H1 (cell line): ENCODE data around the gene MAPK8IP1. TPM values are rescaled to one million over a fixed set of nuclear protein-coding genes. Genes with fewer than 3 reads are reported as not detected.

Experiments used
- CTCF ChIA-PET: fragments of 300-600 bp; sonication (Branson Sonifier 250); formaldehyde crosslinking; loops from one replicate; lab custom pipeline; 2021; ENCODE audit not compliant: partially characterized antibody; lab: Charles Lee
- POLR2A ChIA-PET: fragments of 300-600 bp; sonication (Branson Sonifier 250); formaldehyde crosslinking; loops from one replicate; lab custom pipeline; 2021; ENCODE audit warnings: inconsistent platforms; ENCODE audit not compliant: partially characterized antibody; lab: Charles Lee
- DNase-seq, 2 experiments: peaks; one replicate each; pipeline versions ENCODE4 v3.0.0 to v3.0.0-alpha.2; 2010 to 2022; ENCODE audit warnings: low spot score in 2 of 2, low read depth in 1 of 2, mixed read lengths in 1 of 2
- FAIRE-seq: peaks from 2 replicates; lab custom pipeline; 2011; peaks lifted over from hg19 to GRCh38; lab: Jason Lieb, UNC
- H2AFZ ChIP-seq: 2 replicates; pipeline ENCODE4 v1.8.1; 2012; ENCODE audit warnings: low read length, inconsistent platforms
- H2AK5ac ChIP-seq: 2 replicates; pipeline ENCODE4 v1.6.1; 2013; ENCODE audit warnings: low read depth, low read length
- H2BK120ac ChIP-seq: replicated peaks from 2 replicates; pipeline ENCODE3; 2013; ENCODE audit warnings: low read depth, low read length, inconsistent platforms
- H2BK12ac ChIP-seq: 2 replicates; pipeline ENCODE4 v1.6.1; 2013; ENCODE audit warnings: low read depth, low read length
- H2BK15ac ChIP-seq: 2 replicates; pipeline ENCODE4 v1.6.1; 2013; ENCODE audit warnings: low read length
- H2BK20ac ChIP-seq: 2 replicates; pipeline ENCODE4 v1.6.1; 2013; ENCODE audit warnings: low read length
- H2BK5ac ChIP-seq: 2 replicates; pipeline ENCODE4 v1.6.1; 2013; ENCODE audit warnings: low read depth, low read length
- H3K14ac ChIP-seq: 2 replicates; pipeline ENCODE4 v1.6.1; 2013; ENCODE audit warnings: inconsistent platforms; ENCODE audit not compliant: insufficient read length
- H3K18ac ChIP-seq: 2 replicates; pipeline ENCODE4 v1.6.1; 2013; ENCODE audit warnings: low read length; ENCODE audit errors: extremely low read depth
- H3K23ac ChIP-seq: 2 replicates; pipeline ENCODE4 v1.6.1; 2013; ENCODE audit warnings: inconsistent platforms; ENCODE audit not compliant: insufficient read length
- H3K23me2 ChIP-seq: 2 replicates; pipeline ENCODE4 v1.6.1; 2013; ENCODE audit warnings: low read depth, low read length
- H3K27ac ChIP-seq: 2 replicates; pipeline ENCODE4 v1.6.1; 2011; ENCODE audit warnings: low read depth, low read length, inconsistent platforms
- H3K27me3 ChIP-seq, 4 experiments: replicated peaks in 1 of 4; 1 replicate in 1 of 4; 2 replicates in 3 of 4; pipeline versions ENCODE4 v1.6.1 to v1.8.1; 2011 to 2013; ENCODE audit warnings: low read length in 3 of 4, mild to moderate bottlenecking in 3 of 4, inconsistent platforms in 2 of 4, mixed read lengths in 2 of 4, moderate library complexity in 1 of 4; ENCODE audit not compliant: control insufficient read depth in 3 of 4, insufficient read depth in 3 of 4; ENCODE audit errors: extremely low read depth in 1 of 4
- H3K36me3 ChIP-seq, 4 experiments: 2 replicates each; pipeline versions ENCODE4 v1.6.1 to v1.8.1; 2011 to 2013; ENCODE audit warnings: mild to moderate bottlenecking in 4 of 4, low read length in 3 of 4, moderate library complexity in 2 of 4, control low read depth in 1 of 4, inconsistent platforms in 1 of 4; ENCODE audit not compliant: insufficient read depth in 4 of 4, control insufficient read depth in 2 of 4
- H3K4ac ChIP-seq: replicated peaks from 2 replicates; pipeline ENCODE3; 2013; ENCODE audit warnings: low read length, low read depth, mixed read lengths, inconsistent platforms; ENCODE audit not compliant: insufficient read length
- H3K4me1 ChIP-seq, 4 experiments: replicated peaks in 1 of 4; 1 replicate in 1 of 4; 2 replicates in 3 of 4; pipeline versions ENCODE4 v1.6.1 to v1.8.1; 2011 to 2013; ENCODE audit warnings: low read length in 3 of 4, inconsistent platforms in 2 of 4, mixed read lengths in 1 of 4; ENCODE audit not compliant: insufficient read depth in 4 of 4, control insufficient read depth in 3 of 4
- H3K4me2 ChIP-seq, 2 experiments: 2 replicates each; pipeline versions ENCODE4 v1.6.1 to v1.8.1; 2011 to 2013; ENCODE audit warnings: low read depth in 2 of 2, low read length in 2 of 2, control low read depth in 1 of 2, inconsistent platforms in 1 of 2, mild to moderate bottlenecking in 1 of 2; ENCODE audit not compliant: insufficient read depth in 1 of 2
- H3K4me3 ChIP-seq, 4 experiments: fragments of 200-600, 300-600 bp in 1 of 4; sonication (generic), shearing (Covaris generic), sonication (Bioruptor Twin) in 1 of 4; 2 replicates each; pipeline versions ENCODE4 v1.5.1 to v1.8.1; 2011 to 2016; ENCODE audit warnings: low read length in 4 of 4, low read depth in 3 of 4, control low read depth in 2 of 4, inconsistent platforms in 2 of 4, mild to moderate bottlenecking in 2 of 4, mixed read lengths in 1 of 4, moderate library complexity in 1 of 4; ENCODE audit not compliant: insufficient read depth in 2 of 4; ENCODE audit errors: extremely low read depth in 1 of 4
- H3K56ac ChIP-seq: replicated peaks from 2 replicates; pipeline ENCODE3; 2013; ENCODE audit warnings: low read depth, mild to moderate bottlenecking, mixed read lengths, low read length, inconsistent platforms; ENCODE audit not compliant: insufficient read length
- H3K79me1 ChIP-seq: 2 replicates; pipeline ENCODE4 v1.6.1; 2013; ENCODE audit warnings: low read depth, low read length, control low read depth
- H3K79me2 ChIP-seq, 2 experiments: 2 replicates each; pipeline versions ENCODE4 v1.6.1 to v1.8.1; 2012 to 2013; ENCODE audit warnings: low read length in 2 of 2, mild to moderate bottlenecking in 2 of 2, inconsistent platforms in 1 of 2; ENCODE audit not compliant: insufficient read depth in 2 of 2, control insufficient read depth in 1 of 2
- H3K9ac ChIP-seq, 4 experiments: replicated peaks in 1 of 4; 1 replicate in 1 of 4; 2 replicates in 3 of 4; pipeline versions ENCODE4 v1.6.1 to v1.8.1; 2011 to 2013; ENCODE audit warnings: low read depth in 3 of 4, low read length in 3 of 4, control low read depth in 2 of 4, mild to moderate bottlenecking in 2 of 4, moderate library complexity in 2 of 4, inconsistent platforms in 1 of 4; ENCODE audit errors: extremely low read depth in 1 of 4
- H3K9me3 ChIP-seq, 2 experiments: 2 replicates each; pipeline versions ENCODE4 v1.6.1 to v1.8.1; 2012 to 2013; ENCODE audit warnings: mild to moderate bottlenecking in 2 of 2, moderate library complexity in 2 of 2, control low read depth in 1 of 2, inconsistent platforms in 1 of 2, low read depth in 1 of 2, low read length in 1 of 2, mixed read lengths in 1 of 2; ENCODE audit not compliant: insufficient read depth in 2 of 2
- H4K20me1 ChIP-seq, 2 experiments: replicated peaks in 1 of 2; 2 replicates each; pipeline versions ENCODE3 to v1.8.1; 2011 to 2013; ENCODE audit warnings: inconsistent platforms in 2 of 2, low read length in 2 of 2, mild to moderate bottlenecking in 1 of 2; ENCODE audit not compliant: insufficient read depth in 2 of 2, control insufficient read depth in 1 of 2
- H4K5ac ChIP-seq: 2 replicates; pipeline ENCODE4 v1.6.1; 2013; ENCODE audit warnings: low read length, low read depth, mixed read lengths, inconsistent platforms; ENCODE audit not compliant: insufficient read length
- H4K8ac ChIP-seq: 2 replicates; pipeline ENCODE4 v1.8.0; 2013; ENCODE audit warnings: mild to moderate bottlenecking, moderate library complexity, low read length, inconsistent platforms; ENCODE audit not compliant: insufficient read depth; ENCODE audit errors: extremely low read depth
- H4K91ac ChIP-seq: replicated peaks from 2 replicates; pipeline ENCODE3; 2013; ENCODE audit warnings: low read length, mixed read lengths, inconsistent platforms; ENCODE audit not compliant: insufficient read length
- EP300 ChIP-seq, 2 experiments: IDR thresholded peaks; 1 replicate in 1 of 2; 2 replicates in 1 of 2; pipeline ENCODE4 v1.6.1; 2011 to 2012; ENCODE audit warnings: low read depth in 2 of 2, low read length in 2 of 2, mild to moderate bottlenecking in 2 of 2, borderline replicate concordance in 1 of 2, inconsistent platforms in 1 of 2, moderate library complexity in 1 of 2
- HDAC6 ChIP-seq: IDR thresholded peaks from one replicate; pipeline ENCODE4 v1.7.1; 2012; ENCODE audit warnings: low read depth, mild to moderate bottlenecking, inconsistent platforms, low read length, moderate library complexity
- NANOG ChIP-seq: IDR thresholded peaks from 2 replicates; pipeline ENCODE4 v1.6.1; 2011; ENCODE audit warnings: low read length, low read depth, mild to moderate bottlenecking, inconsistent platforms; ENCODE audit not compliant: insufficient read depth, poor library complexity, severe bottlenecking
- PHF8 ChIP-seq: fragments of 200-600 bp; sonication (generic); conservative IDR thresholded peaks from 2 replicates; pipeline ENCODE4 v1.7.1; 2012; ENCODE audit warnings: low read depth, mild to moderate bottlenecking, inconsistent platforms, low read length, moderate library complexity
- POU5F1 ChIP-seq: IDR thresholded peaks from 2 replicates; pipeline ENCODE4 v1.6.1; 2011; ENCODE audit warnings: low read depth, mild to moderate bottlenecking, low read length, moderate library complexity
- SUZ12 ChIP-seq: fragments of 200-600 bp; sonication (generic); IDR thresholded peaks from 2 replicates; pipeline ENCODE4 v1.6.1; 2012; ENCODE audit warnings: mild to moderate bottlenecking, inconsistent platforms, low read length, moderate library complexity, mixed read lengths
- TBP ChIP-seq: IDR thresholded peaks from 2 replicates; pipeline ENCODE4 v1.6.1; 2011; ENCODE audit warnings: low read depth, low read length, improper control_type of control experiment
- ZNF274 ChIP-seq: IDR thresholded peaks from 2 replicates; pipeline ENCODE4 v1.7.0; 2012; ENCODE audit warnings: low read length, borderline replicate concordance; ENCODE audit errors: extremely low read depth
- WGBS, 2 experiments: shearing (Covaris generic) in 1 of 2; methylation state at CpG; one replicate each; pipeline versions ENCODE4 v1.1.6 to v1.1.7; 2013 to 2015; ENCODE audit warnings: low lambda C conversion rate in 2 of 2, mixed read lengths in 2 of 2, inconsistent platforms in 1 of 2, low coverage in 1 of 2, missing lambda C conversion rate in 1 of 2; ENCODE audit not compliant: insufficient replicate concordance in 2 of 2, insufficient coverage in 1 of 2, insufficient read length in 1 of 2; ENCODE audit errors: extremely low coverage in 1 of 2, missing lambda C conversion rate in 1 of 2; 5-methylcytosine and 5-hydroxymethylcytosine counted together
- polyA plus RNA-seq, 7 experiments: library from polyadenylated mRNA; depleted of rRNA in 3 of 7; stranded (reverse) in 5 of 7; unstranded in 2 of 7; fragments of >200 nt in 5 of 7; fragments of 200-250 nt in 2 of 7; gene quantifications; 1 replicate in 5 of 7; 2 replicates in 1 of 7; 4 replicates in 1 of 7; pipeline versions ENCODE4 v1.2.1 to v1.2.3, GENCODE V29; 2011 to 2013; ENCODE audit warnings: missing spikeins in 2 of 7, mixed read lengths in 2 of 7
- total RNA-seq: library from RNA; stranded (reverse); fragmentation: NEBNext Ultra II Directional; extraction: Animal tissue kit (Norgen Biotek cat#: 25700); gene quantifications from 2 replicates; pipeline ENCODE4 v1.2.1, GENCODE V29; 2021
- TF ChIP-seq, protein P1 (sequence below): IDR thresholded peaks from 2 replicates; pipeline ENCODE4 v1.6.1; 2012; ENCODE audit warnings: inconsistent platforms
- TF ChIP-seq, protein P2 (sequence below): IDR thresholded peaks from 2 replicates; pipeline ENCODE4 v1.6.1; 2012; ENCODE audit warnings: inconsistent platforms

The MAPK8IP1 gene
- total and polyA plus RNA-seq, 2 of the 8 experiments (the other 6 are each of a cell fraction or from before 2014, with no cell fraction given) = 32.4 to 40.1 TPM

DNA sequence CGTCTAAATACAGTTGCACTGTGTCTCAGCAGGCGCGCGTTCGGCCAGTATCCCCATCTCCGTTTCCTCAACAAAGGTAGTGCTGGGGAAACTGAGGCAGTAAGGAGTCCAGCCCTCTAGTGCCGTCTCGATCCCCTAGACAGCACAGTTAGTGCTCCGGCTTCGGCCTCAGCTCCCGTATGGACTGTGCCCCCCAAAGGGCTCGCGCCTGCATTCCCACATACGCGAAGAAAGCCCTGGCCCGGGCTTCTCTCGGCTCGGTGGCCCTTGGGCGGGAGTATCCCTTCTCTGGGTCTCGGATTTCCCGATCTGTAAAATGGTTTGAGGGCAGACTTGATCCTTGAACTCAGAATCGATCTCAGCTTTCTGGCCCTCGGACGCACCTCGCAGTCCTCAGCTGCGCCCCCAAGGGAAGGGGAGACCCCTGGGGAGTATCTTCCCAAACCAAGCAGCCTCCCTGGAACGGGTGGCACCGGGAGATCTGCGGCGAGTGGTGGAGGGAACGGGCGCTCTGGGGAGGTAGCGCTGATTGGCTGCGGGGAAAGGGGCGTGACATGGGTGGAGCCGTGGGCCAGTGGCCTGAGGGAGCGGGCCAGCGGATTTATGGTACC, 33.0 kb downstream of the MAPK8IP1 start:
- 3% methylated on average over 34 of the region's 38 CpGs; no CpG with 5 or more reads in 1 of the 2 experiments for WGBS, 2 experiments
- no peak for FAIRE-seq
- POLR2A ChIA-PET = interaction anchor here (0.7 to 5.4 kb wide), 11 partner anchors 10 to 202 kb away, joined by 3 to 36 read pairs (median 4); partner anchors contain the start of genes FREY1 and PHF21A
- TF ChIP-seq SUZ12 (no peak), NANOG (no peak), TBP (no peak), POU5F1 (no peak), PHF8 (0 out of 2 replicates have a peak, but pooled peaks have one; percentile 48), EP300 (IDR thresholded peaks at IDR 0.05; ENCODE audit: borderline replicate concordance in 1 of 2, low read depth in 2 of 2, low read length in 2 of 2) (no peak), ZNF274 (no peak), HDAC6 (no peak)
- TF ChIP-seq, protein P1, sequence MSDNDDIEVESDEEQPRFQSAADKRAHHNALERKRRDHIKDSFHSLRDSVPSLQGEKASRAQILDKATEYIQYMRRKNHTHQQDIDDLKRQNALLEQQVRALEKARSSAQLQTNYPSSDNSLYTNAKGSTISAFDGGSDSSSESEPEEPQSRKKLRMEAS = no peak
- TF ChIP-seq, protein P2, sequence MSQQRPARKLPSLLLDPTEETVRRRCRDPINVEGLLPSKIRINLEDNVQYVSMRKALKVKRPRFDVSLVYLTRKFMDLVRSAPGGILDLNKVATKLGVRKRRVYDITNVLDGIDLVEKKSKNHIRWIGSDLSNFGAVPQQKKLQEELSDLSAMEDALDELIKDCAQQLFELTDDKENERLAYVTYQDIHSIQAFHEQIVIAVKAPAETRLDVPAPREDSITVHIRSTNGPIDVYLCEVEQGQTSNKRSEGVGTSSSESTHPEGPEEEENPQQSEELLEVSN = peak; percentile 19; the same call in 1 of the 2 replicates

More for the DNA sequence above, 33.0 kb downstream of the MAPK8IP1 start:
- DNase-seq = peak in 1 of 2 experiments; percentile 86
- Histone ChIP-seq H2AK5ac (no peak overlapping the region), H3K4ac (peak overlapping the region; percentile 97), H3K4me1 (peaks cover 12 to 29% (median 20%) of the 10 kb centered on the region in 4 experiments), H3K27ac (peak overlapping the region; percentile 43; the same call in 1 of the 2 replicates), H4K5ac (peak overlapping the region; percentile 86), H3K79me1 (peaks cover 10% of the 10 kb centered on the region), H2BK12ac (no peak overlapping the region), H2AFZ (0 out of 2 replicates have a peak overlapping the region, but pooled peaks have one; percentile 18), H3K4me3 (peak overlapping the region; percentile 84 to 90 (median 88)), H4K20me1 (peaks cover 4 to 20% of the 10 kb centered on the region in 2 experiments), H3K9ac (peak overlapping the region; percentile 9 to 77 (median 40); a peak in 6 of 7 replicates), H2BK120ac (no peak overlapping the region), H3K18ac (peak overlapping the region; percentile 87), H3K23ac (no peak overlapping the region), H3K56ac (no peak overlapping the region), H3K4me2 (peak overlapping the region; percentile 91 to 97), H3K79me2 (peaks cover 0 to 8% of the 10 kb centered on the region in 2 experiments; a peak in 1 of 4 replicates), H2BK20ac (no peak overlapping the region), H3K23me2 (peaks cover 21% of the 10 kb centered on the region), H4K8ac (0 out of 2 replicates have a peak overlapping the region, but pooled peaks have one; percentile 52), H3K27me3 (peaks cover 0 to 9% (median 0%) of the 10 kb centered on the region in 4 experiments; a peak in 3 of 7 replicates), H3K14ac (no peak overlapping the region), H4K91ac (peak overlapping the region; percentile 83), H2BK5ac (peak overlapping the region; percentile 81; the same call in 1 of the 2 replicates), H3K9me3 (no peaks in the 10 kb centered on the region), H2BK15ac (no peak overlapping the region), H3K36me3 (peaks cover 3 to 21% (median 14%) of the 10 kb centered on the region in 4 experiments; a peak in 7 of 8 replicates)
- CTCF ChIA-PET = interaction anchor here (1.3 to 4.7 kb wide), 6 partner anchors 19 to 320 kb away, joined by 3 to 33 read pairs (median 4); no protein-coding TSS in a partner anchor
